HuH-7.5 (cell line): ENCODE results near the gene SEPHS1.
"Not testable (repeated sequence)": the region's sequence is repeated elsewhere in the genome, so short reads cannot be mapped to it uniquely, and the experiment has no call there.

Experiments
- DNase-seq: peaks from one replicate; pipeline ENCODE4 v3.0.0; 2011; ENCODE audit warnings: low spot score

SEPHS1 gene, protein sequence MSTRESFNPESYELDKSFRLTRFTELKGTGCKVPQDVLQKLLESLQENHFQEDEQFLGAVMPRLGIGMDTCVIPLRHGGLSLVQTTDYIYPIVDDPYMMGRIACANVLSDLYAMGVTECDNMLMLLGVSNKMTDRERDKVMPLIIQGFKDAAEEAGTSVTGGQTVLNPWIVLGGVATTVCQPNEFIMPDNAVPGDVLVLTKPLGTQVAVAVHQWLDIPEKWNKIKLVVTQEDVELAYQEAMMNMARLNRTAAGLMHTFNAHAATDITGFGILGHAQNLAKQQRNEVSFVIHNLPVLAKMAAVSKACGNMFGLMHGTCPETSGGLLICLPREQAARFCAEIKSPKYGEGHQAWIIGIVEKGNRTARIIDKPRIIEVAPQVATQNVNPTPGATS

DNA sequence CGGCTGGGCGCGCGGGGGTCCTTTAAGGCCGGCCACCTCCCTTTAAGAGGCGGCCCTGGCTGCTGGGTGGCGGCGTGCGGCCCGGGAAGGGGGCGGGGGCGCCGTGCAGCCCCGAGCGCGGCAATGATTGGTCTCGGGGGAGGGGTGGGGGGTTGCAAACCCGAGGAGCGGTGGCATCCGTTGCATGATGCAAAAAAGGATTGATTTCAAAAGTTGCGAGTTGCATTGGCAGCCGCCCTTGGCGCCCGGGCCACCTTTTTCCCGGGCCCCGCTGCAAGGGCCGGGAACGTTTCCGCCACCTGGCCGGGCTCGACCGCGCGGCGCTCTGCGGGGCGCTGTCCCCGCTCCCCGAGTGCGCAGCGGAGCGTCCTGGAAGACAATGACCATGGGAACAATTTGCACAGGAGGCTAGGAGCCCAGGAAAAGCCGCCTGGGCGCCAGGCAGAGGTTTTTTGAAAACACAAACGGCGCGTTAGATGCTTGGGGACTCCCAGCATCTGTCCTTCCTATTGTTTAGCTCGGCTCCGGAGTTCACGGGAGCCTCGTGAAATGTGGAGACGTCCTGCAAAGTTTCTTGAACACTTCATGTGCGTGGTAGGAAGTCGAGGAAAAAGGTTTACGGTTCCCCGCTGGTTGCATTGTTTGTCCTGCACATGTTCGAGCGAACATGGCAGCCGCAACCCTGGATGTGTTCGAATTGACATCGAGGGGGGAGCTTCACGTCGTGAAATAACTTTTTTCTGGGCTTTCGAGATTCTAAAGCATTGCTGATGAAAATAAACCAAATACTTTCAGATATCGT, at the start of gene SEPHS1:
SEPHS1 (minus strand) TSS at position 78 of the 802 bp plus-strand sequence. CDS start 3,343 bp downstream, outside the sequence.
- DNase-seq: peak; percentile 89

DNA sequence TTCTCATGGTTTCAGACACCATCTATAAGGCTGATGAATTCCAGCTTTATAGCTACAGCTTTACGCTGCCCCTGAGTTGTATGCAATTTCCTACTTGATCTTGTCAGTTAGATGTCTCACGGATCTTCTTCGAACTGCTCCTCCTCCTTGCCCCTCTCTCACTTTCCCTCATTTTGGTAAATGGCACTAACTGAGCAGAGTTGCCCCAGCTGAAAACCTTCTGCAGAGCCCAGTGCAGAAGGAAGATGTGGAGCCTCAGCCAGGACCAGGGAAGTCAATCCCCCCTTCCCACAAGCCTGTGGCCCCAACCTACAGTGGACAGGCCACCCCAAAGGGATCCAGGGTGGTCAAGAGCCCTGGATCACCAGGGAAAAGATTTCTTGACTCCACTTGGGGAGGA, 49.0 kb upstream of the SEPHS1 start:
- DNase-seq: no peak

DNA sequence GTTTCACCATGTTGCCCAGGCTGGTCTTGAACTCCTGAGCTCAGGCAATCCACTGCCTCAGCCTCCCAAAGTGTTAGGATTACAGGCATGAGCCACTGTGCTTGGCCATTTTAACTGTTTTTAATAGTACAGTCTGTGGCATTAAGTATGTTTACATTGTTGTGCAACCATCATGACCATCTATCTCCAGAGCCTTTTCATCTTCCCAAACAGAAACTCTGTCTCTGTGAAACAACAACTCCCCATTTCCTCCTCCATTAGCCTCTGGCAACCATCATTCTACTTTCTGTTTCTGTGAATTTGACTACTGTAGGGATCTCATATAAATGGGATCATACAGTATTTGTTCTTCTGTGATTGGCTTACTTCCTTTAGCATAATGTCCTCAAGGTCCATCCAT, 48.3 kb upstream of the SEPHS1 start:
- no peak for DNase-seq

DNA sequence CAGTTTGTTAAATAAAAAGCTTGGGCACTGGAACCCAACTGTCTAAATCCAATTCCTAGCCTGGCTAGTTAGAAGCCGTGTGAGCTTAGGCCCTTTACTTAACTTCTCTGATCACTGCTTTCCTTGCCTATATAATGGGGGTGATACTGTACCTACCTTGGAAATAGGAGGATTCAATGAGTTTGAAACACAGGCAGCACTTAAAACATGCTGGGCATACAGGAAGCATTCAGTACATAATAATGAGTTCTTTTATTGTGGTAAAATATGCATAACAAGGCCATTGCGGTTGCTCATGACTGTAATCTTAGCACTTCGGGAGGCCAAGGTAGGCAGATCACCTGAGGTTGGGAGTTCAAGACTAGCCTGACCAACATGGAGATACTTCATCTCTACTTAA, 47.4 kb upstream of the SEPHS1 start:
- no peak for DNase-seq

DNA sequence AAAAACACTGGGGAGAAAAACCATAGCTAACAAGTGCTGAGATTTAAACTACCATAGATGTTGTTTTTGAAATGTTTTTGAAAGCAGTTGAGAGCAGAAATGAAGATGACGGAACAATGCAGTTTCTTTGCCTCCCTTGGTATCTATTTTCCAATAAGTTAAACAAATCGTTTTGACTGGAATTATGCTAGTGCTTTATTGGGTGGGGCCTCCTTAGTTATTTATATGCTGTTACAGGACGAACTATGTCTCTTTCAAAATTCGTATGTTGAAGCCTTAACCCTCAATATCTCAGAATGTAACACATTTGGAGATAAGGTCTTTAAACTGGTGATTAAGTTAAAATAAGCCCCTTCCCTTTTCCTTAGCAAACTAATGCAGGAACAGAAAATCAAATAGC, 45.5 kb upstream of the SEPHS1 start:
- no peak for DNase-seq

DNA sequence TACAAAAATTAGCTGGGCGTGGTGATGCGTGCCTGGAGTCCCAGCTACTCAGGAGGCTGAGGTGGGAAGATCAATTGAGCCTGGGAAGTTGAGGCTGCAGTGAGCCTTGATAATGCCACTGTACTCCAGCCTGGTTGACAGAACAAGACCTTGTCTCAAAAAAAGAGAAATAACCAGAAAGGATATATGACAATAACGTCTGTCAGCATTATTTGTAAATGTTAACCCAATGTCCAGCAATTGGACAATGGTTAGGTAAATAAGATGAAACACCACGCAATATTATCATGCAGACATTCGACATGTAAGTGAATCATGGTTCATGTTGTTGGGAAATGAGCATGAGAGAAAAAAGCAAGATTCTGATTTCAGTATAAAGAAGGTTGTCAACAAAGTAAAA, 44.6 kb upstream of the SEPHS1 start:
- no peak for DNase-seq

DNA sequence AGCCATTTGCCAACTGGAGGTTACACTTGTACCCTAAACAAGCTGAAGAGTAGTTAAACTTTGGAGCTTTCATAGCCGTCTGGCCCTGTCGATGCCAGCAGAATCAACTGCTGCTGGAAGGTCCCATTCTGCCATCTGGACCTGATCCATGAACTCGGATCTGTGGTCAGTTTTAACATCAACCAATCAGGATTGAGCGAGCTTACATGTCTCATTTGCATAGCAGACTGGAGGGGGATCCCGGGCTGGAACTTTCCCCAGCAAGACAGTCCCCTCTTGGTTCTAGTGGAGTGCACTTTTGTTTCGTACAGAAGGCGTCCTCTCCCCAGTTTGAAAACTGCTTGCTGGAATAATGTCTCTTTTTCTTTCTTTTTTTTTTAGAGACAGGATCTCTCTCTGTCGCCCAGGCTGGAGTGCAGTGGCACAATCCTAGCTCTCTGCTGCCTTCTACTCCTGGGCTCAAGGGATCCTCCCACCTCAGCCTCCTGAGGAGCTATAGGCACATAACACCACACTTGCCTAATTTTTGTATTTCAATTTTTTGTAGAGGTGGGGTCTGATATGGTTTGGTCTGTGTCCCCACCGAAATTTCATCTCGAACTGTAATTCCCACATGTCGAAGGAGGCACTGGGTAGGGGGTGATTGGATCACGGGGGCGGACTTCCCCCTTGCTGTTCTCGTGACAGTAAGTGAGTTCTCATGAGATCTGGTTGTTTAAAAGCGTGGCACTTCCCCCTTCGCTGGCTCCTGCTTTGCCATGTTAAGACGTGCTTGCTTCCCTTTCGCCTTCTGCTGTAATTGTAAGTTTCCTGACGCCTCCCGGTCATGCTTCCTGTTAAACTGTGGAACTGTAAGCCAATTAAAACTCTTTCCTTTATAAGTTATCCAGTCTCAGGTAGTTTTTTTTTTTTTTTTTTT, 42.8 kb upstream of the SEPHS1 start:
- DNase-seq: no peak

DNA sequence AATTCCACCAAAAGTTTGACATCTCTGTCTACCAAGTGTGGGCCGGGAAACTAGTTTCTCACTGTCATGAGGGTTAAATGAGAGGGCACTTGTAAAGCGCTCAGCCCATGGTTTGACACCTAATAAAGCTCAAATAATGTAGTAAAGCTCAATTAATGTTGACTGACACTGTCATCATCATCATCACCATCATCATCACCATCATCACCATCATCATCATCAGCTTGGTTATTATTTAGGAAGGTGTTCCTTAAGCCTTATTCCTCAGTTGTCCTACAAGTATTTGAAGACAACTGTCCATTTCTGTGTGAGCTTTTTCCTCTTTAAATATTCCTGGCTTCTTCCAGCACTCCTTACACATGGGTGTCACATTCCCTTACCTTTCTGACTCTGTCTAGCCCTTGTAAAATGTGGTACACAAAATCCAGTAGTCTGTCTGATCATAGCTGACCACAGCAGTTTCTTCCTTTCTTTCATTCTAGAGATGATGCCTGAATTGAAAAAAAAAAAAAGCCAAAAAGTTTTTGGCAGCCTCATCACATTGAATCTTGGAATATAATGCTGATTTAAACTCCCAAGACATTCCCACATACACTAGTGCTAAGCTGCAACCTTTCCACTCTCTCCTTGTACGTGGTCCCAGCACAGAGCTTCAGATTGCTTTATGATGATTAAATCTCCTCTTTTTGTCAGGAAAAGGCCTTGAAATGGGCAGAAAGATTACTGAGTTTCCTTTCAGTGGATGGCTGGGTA, 40.6 kb upstream of the SEPHS1 start:
- no peak for DNase-seq

DNA sequence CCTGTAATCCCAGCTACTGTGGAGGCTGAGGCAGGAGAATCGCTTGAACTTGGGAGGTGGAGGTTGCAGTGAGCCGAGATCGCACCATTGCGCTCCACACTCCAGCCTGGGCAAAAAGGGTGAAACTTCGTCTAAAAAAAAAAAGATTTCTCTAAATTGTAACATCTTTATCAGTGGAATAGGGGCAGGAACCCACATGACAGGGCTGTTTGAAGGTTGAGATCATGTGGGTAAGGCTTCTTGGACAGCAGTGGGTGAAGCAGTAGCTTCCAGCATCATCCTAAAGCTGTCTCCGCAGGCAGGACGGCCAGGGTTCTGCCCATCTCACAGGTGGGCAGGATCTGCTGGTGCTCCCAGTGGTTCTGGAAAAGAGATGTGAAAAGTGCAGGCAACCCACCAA, 37.9 kb upstream of the SEPHS1 start:
- DNase-seq: no peak

DNA sequence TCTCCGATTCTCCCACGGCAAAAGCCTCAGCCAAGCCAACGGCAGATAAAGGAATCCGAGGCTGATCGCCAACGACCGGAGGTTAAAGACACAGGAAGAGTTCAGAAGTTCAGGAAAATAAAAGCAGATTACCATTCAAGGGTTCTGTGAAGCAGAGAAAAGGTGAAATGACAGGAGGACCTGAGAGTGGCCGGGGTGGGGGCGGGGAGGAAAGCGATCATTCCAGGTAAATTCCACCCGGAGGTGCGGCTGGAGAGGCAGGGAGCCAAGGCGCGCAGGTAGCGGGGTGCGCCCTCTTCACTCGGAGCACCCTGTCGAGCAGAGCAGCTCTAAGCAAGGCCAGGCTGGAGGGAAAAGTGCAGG, 35.3 kb upstream of the SEPHS1 start:
- DNase-seq: no peak

DNA sequence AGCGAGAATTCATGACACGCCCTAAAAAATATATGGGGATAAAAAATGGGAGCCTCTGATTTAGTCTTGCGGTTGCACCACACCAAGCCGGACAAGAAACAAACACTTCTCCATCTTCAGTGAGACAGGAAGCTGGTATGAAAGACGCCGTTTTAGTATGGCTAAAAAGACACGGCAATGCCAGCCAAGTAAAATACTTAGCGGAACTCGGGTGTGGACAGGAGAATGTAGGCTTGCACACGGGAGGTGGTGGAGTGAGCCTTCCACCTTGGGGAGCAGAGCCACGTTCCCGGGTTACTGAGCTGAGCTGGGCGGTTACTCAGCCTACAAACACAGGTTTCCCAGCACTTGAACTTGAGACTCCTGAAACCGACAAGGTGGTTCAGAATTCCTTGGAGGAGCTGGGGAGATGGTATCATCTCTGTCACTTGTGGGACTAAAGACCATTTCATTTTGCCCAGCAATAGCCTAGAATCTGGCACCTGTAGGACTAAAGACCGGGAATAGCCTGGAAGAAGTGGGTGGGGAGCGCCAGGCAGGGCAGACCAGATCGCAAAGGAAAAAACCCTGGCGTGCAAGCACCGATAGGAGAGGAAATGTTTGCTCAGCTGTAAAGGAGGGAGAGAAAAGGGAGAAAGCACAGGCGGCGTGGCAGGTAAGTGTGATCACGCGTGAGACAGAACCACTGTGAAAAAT, 34.8 kb upstream of the SEPHS1 start:
- no peak for DNase-seq

DNA sequence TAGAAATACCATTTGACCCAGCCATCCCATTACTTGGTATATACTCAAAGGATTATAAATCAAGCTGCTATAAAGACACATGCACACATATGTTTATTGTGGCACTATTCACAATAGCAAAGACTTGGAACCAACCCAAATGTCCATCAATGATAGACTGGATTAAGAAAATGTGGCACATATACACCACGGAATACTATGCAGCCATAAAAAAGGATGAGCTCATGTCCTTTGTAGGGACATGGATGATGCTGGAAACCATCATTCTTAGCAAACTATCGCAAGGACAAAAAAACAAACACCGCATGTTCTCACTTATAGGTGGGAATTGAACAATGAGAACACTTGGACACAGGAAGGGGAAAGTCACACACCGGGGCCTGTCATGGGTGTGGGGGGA, 31.0 kb upstream of the SEPHS1 start:
- not testable (repeated sequence) for DNase-seq

DNA sequence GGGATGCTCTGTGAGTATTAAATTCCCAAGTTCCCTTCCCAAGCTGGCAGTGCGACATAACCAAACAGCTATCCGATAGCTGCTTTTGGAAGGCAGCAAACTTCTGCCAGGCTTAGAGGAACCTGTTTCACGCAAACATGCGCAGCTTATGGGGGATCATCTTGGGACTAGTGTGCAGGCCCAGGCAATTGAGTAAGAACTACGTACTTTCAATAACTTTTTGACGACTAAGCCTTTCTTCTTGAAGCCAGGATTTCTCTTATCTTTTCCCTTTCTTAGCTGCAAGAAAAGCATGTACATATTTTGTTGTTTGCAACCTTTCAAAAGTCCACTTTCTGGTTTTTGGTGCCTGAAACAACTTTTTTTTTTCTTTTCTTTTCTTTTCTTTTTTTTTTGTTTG, 28.7 kb upstream of the SEPHS1 start:
- DNase-seq: no peak

DNA sequence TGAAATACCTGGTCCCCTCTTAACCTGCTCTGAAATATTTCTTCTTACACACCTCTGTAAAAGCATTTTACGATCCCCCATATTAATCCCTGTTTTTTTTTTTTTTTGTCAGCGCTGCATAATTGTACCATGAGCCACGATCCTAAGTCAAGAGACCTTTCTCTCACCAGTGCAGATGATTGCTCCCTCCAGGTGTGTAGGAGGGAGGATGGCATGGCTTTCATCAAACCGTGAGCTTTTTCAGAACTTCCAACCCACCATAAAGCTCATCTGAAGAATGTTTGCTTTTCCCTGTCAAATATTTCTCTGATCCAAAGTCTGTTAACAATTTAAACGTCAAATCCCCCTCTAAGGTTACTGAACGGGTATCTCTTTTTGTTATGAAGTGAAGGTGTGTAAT, 28.2 kb upstream of the SEPHS1 start:
- no peak for DNase-seq

DNA sequence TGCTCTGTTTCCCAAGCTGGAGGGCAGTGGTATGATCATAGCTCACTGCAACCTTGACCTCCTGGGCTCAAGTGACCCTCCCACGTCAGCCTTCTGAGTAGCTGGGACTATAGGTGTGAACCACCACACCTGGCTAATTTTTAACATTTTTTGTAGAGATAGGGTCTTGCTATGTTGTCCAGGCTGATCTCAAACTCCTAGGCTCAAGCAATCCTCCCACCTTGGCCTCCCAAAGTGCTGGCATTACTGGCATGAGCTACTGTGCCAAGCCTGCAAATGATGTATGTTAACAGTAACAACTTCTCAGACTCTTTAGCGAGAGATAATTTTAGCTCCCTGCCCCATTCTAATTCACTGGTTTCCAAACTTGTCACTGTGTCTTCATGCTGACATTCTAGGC, 27.7 kb upstream of the SEPHS1 start:
- DNase-seq: no peak

DNA sequence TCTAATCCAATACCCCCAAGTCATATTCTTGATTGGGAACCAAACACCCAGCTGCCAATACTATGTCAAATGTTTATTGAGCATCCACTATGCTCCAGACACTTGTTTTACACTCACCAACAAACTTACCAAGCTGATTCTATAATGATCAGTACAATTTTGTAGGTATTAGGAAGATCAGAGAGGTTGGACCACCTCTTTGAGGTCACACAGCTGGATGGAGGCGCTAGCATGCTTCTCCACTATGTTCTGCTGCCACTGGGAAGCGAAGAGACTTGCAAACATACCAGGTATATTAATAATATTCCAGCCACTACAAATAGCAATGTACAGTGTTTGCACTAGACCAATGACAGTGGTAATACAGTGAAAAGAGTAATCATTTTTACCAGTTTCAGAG, 25.6 kb upstream of the SEPHS1 start:
- DNase-seq: no peak

DNA sequence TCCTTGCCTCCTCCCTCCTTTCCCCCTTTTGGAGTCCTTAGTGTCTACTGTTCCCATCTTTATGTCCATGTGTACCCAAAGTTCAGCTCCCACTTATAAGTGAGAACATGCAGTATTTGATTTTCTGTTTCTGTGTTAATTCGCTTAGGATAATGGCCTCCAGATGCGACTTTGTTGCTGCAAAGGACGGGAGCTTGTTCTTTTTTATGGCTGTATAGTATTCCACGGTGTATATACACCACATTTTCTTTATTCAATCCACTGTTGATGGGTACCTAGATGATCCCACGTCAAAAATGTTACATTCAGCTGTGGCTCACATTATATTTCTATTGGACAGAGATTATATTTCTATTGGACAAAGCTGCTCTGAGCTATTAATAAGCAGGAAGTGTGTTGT, 24.4 kb upstream of the SEPHS1 start:
- DNase-seq: no peak

DNA sequence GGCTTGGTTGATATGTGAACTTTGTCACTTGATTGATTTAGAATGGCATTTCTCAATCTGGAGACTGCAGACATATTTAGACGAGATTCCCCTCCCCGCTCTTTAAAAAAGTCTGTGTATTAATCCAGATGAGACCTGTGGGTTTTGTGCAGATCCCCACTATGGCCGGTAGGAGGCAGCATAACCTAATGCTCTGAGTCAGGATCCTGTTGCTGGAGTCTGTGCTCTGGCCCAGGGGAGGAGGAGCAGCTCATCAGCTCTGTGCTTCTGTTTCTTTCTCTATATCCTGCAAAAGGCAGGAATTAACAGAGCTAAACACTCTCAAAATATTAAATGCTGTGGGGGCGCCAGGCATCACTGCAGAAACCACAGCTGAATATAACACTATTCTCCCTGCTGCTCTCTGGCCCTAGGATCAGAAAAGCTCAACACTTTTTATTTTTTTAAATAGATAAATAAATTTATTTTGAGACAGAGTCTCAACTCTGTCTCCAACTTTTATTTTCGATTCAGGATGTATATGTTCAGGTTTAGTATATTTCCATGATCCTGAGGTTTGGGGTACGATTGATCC, 23.9 kb upstream of the SEPHS1 start:
- DNase-seq: peak; percentile 85

DNA sequence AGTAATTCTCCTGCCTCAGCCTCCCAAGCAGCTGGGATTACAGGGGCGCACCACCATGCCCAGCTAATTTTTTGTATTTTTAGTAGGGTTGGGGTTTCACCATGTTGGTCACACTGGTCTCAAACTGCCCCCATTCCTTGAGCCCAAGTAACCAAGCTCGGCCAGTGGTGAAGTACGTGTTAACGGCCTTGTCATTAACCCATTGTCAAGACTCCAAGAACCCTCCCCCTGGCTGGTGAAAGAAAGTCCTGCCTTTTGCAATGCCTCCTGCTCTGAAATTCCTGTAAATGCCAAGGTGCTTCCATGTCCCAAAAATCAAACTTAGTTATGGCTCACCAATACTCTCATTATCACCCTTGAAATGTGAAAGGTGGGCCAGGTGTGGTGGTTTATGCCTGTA, 18.8 kb upstream of the SEPHS1 start:
- DNase-seq: no peak

DNA sequence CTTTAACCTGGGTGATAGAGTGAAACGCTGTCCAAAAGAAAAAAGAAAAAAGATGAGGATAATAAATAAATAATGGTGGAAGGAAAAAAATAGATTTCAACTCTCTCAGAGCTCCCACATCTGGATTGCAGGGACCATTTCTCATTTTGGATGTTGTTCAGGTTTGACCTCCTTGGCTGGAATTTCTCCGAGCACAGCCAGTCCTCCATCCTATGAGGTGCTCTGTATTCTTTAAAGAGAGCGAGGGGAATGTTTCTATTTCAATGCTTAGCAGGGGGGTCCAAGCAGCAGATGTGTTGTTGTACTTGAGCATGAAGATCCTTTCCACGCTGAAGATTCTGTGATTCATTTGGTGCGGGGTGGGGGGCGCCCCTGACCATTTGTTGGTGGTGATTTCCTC, 17.7 kb upstream of the SEPHS1 start:
- DNase-seq: no peak

DNA sequence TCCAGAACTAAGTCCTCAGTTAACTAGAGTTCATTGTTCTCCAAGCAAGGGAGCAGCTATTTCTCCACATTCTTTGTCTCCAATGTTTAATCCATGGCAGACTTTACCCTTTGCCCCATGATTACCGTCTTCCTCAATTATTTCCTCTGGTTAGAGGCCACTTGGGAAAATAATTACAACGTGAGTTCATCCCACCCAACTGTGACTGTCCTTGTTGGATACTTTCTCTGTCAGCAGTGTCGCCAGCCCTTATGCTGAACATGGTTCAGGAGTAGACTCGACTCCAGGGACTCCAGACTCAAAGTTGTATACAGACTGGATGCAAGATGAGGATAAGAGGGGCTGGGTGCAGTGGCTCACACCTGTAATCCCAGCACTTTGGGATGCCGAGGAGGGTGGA, 17.1 kb upstream of the SEPHS1 start:
- DNase-seq: no peak
